ENCODE data around the gene PLOD1. TPM values are rescaled to one million over a fixed set of nuclear protein-coding genes. Genes with fewer than 3 reads are reported as not detected.

The PLOD1 gene
- total and polyA plus RNA-seq, 2 donors (not counting 1 experiment from before 2014, with no cell fraction given): 10.4 to 13.4 TPM

GRCh38 chr1:11888206-11888876 lies 46.2 kb upstream of the PLOD1 start:
- ChIA-PET POLR2A (no interaction called here), CTCF (no interaction called here)
- Histone ChIP-seq H3K4me1 (ENCODE audit: control insufficient read depth in 2 of 2, insufficient read depth in 2 of 2, low read length in 2 of 2) (no peaks in the 10 kb centered on the region), H4K20me1 (ENCODE audit: control insufficient read depth, insufficient read depth, low read length, poor library complexity, severe bottlenecking) (no peaks in the 10 kb centered on the region), H3K79me2 (ENCODE audit: control insufficient read depth, insufficient read depth, low read length) (no peaks in the 10 kb centered on the region), H3K9me3 (ENCODE audit: control extremely low read depth in 1 of 3, control insufficient read depth in 2 of 3, insufficient read depth in 1 of 3, low read length in 2 of 3) (no peaks in the 10 kb centered on the region), H3K27ac (ENCODE audit: low read length in 2 of 2) (no peak overlapping the region), H3K27me3 (replicated peaks in 1 of 4; ENCODE audit: control extremely low read depth in 1 of 4, control insufficient read depth in 3 of 4, insufficient read depth in 4 of 4, low read length in 3 of 4) (no peaks in the 10 kb centered on the region), H3K9ac (ENCODE audit: low read length) (no peak overlapping the region), H2AFZ (ENCODE audit: insufficient read depth, low read depth, low read length, poor library complexity, severe bottlenecking) (no peak overlapping the region), H3K36me3 (replicated peaks in 1 of 2; ENCODE audit: control extremely low read depth in 1 of 2, control insufficient read depth in 1 of 2, extremely low read depth in 1 of 2, insufficient read depth in 2 of 2, low read length in 1 of 2) (no peaks in the 10 kb centered on the region), H3K4me2 (replicated peaks; ENCODE audit: low read depth, low read length, poor library complexity, severe bottlenecking) (no peak overlapping the region), H3K4me3 (ENCODE audit: control extremely low read depth in 1 of 5, extremely low read depth in 1 of 5, insufficient read depth in 1 of 5, low read depth in 2 of 5, low read length in 4 of 5) (no peak overlapping the region)
- DNase-seq (no peak), ATAC-seq (ENCODE audit: low read depth) (no peak)
- intact Hi-C loops (cut with micrococcal nuclease): no loop called here
- TF ChIP-seq CTCF (IDR thresholded peaks at IDR 0.05): no peak
- TF ChIP-seq EZH2 (IDR thresholded peaks at IDR 0.05; ENCODE audit: borderline replicate concordance, insufficient read depth, low read depth, low read length, poor library complexity, severe bottlenecking): no peak
- H3K4me3 Mint-ChIP-seq: no peak overlapping the region
- H3K9me3 Mint-ChIP-seq (ENCODE audit: insufficient read depth): no peaks in the 10 kb centered on the region
- H3K27ac Mint-ChIP-seq: no peak overlapping the region
- WGBS (ENCODE audit: insufficient coverage): 98% methylated on average over 15 of the region's 15 CpGs
- H3K4me1 Mint-ChIP-seq: no peaks in the 10 kb centered on the region
- H3K27me3 Mint-ChIP-seq: peaks cover 2% of the 10 kb centered on the region

DNA sequence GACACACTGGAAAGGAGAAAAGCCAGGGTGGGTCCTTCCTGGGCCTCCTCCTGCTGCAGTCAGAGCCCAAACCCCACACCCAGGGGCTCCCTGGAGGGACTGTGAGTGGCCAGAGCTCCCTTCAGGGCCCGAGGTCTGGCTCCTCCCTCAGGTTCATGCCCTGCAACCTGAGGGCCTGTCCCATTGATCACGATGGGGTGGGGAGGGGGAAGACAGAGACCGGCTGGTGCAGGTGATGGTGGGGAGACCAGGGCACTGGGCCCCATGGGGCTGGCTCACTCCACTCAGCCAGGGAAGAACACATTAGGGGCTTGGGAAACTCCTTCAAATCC lies 45.7 kb upstream of the PLOD1 start:
- Histone ChIP-seq H3K4me3 (ENCODE audit: control extremely low read depth in 1 of 5, extremely low read depth in 1 of 5, insufficient read depth in 1 of 5, low read depth in 2 of 5, low read length in 4 of 5) (no peak overlapping the region), H3K79me2 (ENCODE audit: control insufficient read depth, insufficient read depth, low read length) (no peaks in the 10 kb centered on the region), H3K4me2 (replicated peaks; ENCODE audit: low read depth, low read length, poor library complexity, severe bottlenecking) (no peak overlapping the region), H3K27ac (ENCODE audit: low read length in 2 of 2) (no peak overlapping the region), H3K27me3 (replicated peaks in 1 of 4; ENCODE audit: control extremely low read depth in 1 of 4, control insufficient read depth in 3 of 4, insufficient read depth in 4 of 4, low read length in 3 of 4) (no peaks in the 10 kb centered on the region), H3K9me3 (ENCODE audit: control extremely low read depth in 1 of 3, control insufficient read depth in 2 of 3, insufficient read depth in 1 of 3, low read length in 2 of 3) (no peaks in the 10 kb centered on the region), H3K4me1 (ENCODE audit: control insufficient read depth in 2 of 2, insufficient read depth in 2 of 2, low read length in 2 of 2) (no peaks in the 10 kb centered on the region), H3K36me3 (replicated peaks in 1 of 2; ENCODE audit: control extremely low read depth in 1 of 2, control insufficient read depth in 1 of 2, extremely low read depth in 1 of 2, insufficient read depth in 2 of 2, low read length in 1 of 2) (no peaks in the 10 kb centered on the region), H3K9ac (ENCODE audit: low read length) (no peak overlapping the region), H4K20me1 (ENCODE audit: control insufficient read depth, insufficient read depth, low read length, poor library complexity, severe bottlenecking) (no peaks in the 10 kb centered on the region), H2AFZ (ENCODE audit: insufficient read depth, low read depth, low read length, poor library complexity, severe bottlenecking) (no peak overlapping the region)
- ATAC-seq (ENCODE audit: low read depth): no peak
- Mint-ChIP-seq H3K27ac (no peak overlapping the region), H3K27me3 (peaks cover 3% of the 10 kb centered on the region), H3K9me3 (ENCODE audit: insufficient read depth) (no peaks in the 10 kb centered on the region), H3K4me3 (no peak overlapping the region), H3K4me1 (no peaks in the 10 kb centered on the region)
- WGBS (ENCODE audit: insufficient coverage): 56% methylated on average over 3 of the region's 3 CpGs
- TF ChIP-seq CTCF (IDR thresholded peaks at IDR 0.05): no peak
- TF ChIP-seq EZH2 (IDR thresholded peaks at IDR 0.05; ENCODE audit: borderline replicate concordance, insufficient read depth, low read depth, low read length, poor library complexity, severe bottlenecking): no peak
- CTCF ChIA-PET: no interaction called here
- POLR2A ChIA-PET: no interaction called here
- intact Hi-C loops (cut with micrococcal nuclease): no loop called here
- DNase-seq: no peak

All from B cell (primary cell).